BLaER1 (cell line): Measurements from ENCODE around the gene MMP21.

Experiments
- H3K27ac ChIP-seq: shearing (Covaris generic); formaldehyde crosslinking; 2 replicates; pipeline ENCODE4 v1.8.1; 2022
- H3K27me3 ChIP-seq: shearing (Covaris generic); formaldehyde crosslinking; 2 replicates; pipeline ENCODE4 v1.8.1; 2022
- H3K36me3 ChIP-seq: shearing (Covaris generic); formaldehyde crosslinking; 2 replicates; pipeline ENCODE4 v1.8.1; 2022
- H3K4me1 ChIP-seq: shearing (Covaris generic); formaldehyde crosslinking; 2 replicates; pipeline ENCODE4 v1.8.1; 2022
- H3K4me2 ChIP-seq: shearing (Covaris generic); formaldehyde crosslinking; 2 replicates; pipeline ENCODE4 v1.8.1; 2022
- H3K4me3 ChIP-seq: shearing (Covaris generic); formaldehyde crosslinking; 2 replicates; pipeline ENCODE4 v1.8.1; 2022
- H3K9ac ChIP-seq: shearing (Covaris generic); formaldehyde crosslinking; 2 replicates; pipeline ENCODE4 v1.8.1; 2022
- H3K9me3 ChIP-seq: shearing (Covaris generic); formaldehyde crosslinking; 2 replicates; pipeline ENCODE4 v1.8.1; 2022
- H4K20me1 ChIP-seq: shearing (Covaris generic); formaldehyde crosslinking; 2 replicates; pipeline ENCODE4 v1.8.1; 2022
- Cebpa-rat ChIP-seq: shearing (Covaris generic); IDR thresholded peaks from 2 replicates; pipeline ENCODE4 v1.8.1; 2022

MMP21 gene

DNA sequence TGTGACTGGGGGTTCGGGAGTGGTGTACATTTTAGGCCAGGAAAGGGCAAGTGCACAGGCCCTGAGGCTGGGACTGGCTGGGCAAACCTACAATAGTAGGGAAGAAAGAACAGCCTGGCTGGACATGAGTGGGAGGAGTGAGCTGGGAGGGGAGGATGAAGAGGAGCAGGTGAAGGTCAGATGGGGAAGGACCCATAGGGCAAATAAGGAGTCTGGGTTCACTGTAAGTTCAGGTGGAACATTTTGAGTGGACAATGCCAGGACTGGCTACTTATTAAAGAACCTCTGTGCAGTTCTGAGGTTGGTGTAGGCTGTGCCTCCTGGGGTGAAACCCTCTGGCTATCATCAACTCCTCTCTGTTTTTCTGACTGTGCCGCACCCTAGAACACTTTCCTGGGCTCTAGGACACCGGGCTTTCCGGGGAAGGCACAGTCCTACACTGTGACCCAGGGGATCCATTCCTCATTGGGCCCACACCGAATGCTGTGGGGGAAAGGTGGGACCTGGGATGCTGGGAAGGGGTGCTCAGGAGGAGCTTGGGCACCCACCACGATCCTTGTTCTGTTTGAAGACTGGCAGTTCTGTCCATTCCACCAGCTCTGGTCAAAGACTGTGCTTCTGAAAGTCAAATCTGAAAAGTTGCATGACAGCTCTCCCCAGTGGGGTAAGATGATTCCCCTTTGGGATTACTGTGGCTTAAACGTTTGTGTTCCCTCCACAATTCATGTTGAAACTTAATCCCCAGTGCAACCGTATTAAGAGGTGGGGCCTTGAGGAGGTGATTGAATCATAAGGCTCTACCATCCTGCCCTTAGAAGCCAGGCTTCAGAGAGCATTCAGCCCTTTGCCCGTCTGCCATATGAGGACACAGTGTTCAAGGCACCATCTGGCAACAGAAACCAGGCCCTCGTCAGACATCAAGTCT is 4.0 kb upstream of the MMP21 start:
- no peak for TF ChIP-seq Cebpa-rat
- H3K4me2 ChIP-seq = peak overlapping the region; percentile 24; the same call in 1 of the 2 replicates
- no peak overlapping the region for H3K9ac ChIP-seq
- H3K36me3 ChIP-seq = no peaks in the 10 kb centered on the region
- H3K4me3 ChIP-seq = no peak overlapping the region
- H3K9me3 ChIP-seq = peaks cover 7% of the 10 kb centered on the region; the same call in 1 of the 2 replicates
- H4K20me1 ChIP-seq = no peaks in the 10 kb centered on the region
- peaks cover 10% of the 10 kb centered on the region for H3K4me1 ChIP-seq
- no peaks in the 10 kb centered on the region for H3K27me3 ChIP-seq
- no peak overlapping the region for H3K27ac ChIP-seq

DNA sequence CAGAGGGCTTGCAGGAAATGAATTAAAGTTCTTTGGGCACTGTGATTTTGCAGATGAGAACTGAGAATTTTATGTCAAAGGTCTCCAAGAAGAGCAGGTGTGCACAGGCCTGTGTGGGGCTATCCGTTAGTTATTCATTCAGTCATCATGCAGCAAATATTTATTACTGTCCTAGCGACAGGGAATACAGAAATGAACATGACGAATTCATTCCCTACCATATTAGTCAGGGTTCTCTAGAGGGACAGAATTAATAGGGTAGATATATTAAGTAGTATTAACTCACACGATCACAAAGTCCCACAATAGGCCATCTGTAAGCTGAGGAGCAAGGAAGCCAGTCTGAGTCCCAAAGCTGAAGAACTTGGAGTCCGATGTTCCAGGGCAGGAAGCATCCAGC is 2.9 kb upstream of the MMP21 start:
- H3K9me3 ChIP-seq = peaks cover 7% of the 10 kb centered on the region; the same call in 1 of the 2 replicates
- no peak for TF ChIP-seq Cebpa-rat
- peaks cover 10% of the 10 kb centered on the region for H3K4me1 ChIP-seq

DNA sequence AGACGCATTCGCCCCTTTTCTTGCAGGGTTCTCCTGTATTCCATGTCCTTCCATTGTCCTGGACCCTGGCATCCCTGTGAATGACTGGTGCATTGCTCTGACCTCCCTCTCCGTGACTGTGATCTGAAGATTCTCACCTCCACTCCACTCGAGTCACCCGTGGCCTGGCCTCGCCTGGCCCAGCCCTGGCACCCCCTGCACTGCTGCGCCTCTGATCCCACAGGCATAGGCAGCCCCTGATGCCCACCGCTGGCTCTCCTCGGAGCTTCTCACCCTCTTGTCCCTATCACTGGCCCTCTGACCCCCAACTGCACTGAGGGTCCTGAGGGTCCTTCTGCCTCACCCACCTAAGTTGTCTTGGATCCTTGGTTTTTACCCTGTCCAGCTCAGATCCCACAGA is 2.2 kb upstream of the MMP21 start:
- Histone ChIP-seq H3K27me3 (no peaks in the 10 kb centered on the region), H4K20me1 (no peaks in the 10 kb centered on the region), H3K9me3 (peaks cover 7% of the 10 kb centered on the region; the same call in 1 of the 2 replicates), H3K27ac (no peak overlapping the region), H3K4me3 (no peak overlapping the region), H3K4me1 (peaks cover 10% of the 10 kb centered on the region), H3K9ac (no peak overlapping the region), H3K36me3 (no peaks in the 10 kb centered on the region), H3K4me2 (no peak overlapping the region)
- TF ChIP-seq Cebpa-rat = no peak

More for the DNA sequence above, 2.9 kb upstream of the MMP21 start:
- Histone ChIP-seq H4K20me1 (no peaks in the 10 kb centered on the region), H3K27ac (no peak overlapping the region), H3K36me3 (no peaks in the 10 kb centered on the region), H3K27me3 (no peaks in the 10 kb centered on the region), H3K4me3 (no peak overlapping the region), H3K4me2 (no peak overlapping the region), H3K9ac (no peak overlapping the region)

DNA sequence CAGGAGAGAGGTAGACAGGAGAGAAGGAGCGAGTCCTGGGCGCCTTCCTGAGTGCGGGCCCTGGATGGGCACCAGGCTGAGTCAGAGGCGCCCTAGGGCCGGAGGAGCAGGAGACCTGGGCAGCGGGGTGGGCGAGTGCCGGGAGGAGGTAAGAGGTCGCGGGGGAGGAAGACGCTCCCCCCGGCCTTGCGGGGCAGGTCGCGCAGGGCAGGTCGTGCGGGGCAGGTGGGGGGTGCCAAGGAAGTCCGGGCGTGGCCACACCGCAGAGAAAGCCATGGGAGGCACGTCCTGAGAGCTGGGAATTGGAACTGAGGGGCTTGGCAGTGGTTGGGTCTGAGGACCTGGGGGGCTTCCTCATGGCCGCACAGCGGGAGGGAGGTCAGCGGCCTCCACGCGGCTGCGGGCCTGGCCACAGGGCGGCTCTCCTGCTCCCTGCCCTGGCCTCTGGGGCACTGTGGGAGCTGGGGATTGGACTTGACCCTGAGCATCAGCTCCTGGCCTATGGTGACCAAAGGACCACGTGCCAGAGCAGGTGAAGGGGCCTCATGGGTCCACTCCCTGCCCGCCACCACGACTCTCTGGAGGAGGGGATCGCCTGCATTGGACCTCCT is 935 bp downstream of the MMP21 start:
- H3K4me3 ChIP-seq = no peak overlapping the region
- H3K4me2 ChIP-seq = no peak overlapping the region
- no peak for TF ChIP-seq Cebpa-rat
- H3K27ac ChIP-seq = no peak overlapping the region
- H3K9me3 ChIP-seq = peaks cover 7% of the 10 kb centered on the region; the same call in 1 of the 2 replicates
- H3K27me3 ChIP-seq = no peaks in the 10 kb centered on the region
- no peak overlapping the region for H3K9ac ChIP-seq
- H4K20me1 ChIP-seq = no peaks in the 10 kb centered on the region
- H3K36me3 ChIP-seq = no peaks in the 10 kb centered on the region
- H3K4me1 ChIP-seq = peaks cover 3% of the 10 kb centered on the region

DNA sequence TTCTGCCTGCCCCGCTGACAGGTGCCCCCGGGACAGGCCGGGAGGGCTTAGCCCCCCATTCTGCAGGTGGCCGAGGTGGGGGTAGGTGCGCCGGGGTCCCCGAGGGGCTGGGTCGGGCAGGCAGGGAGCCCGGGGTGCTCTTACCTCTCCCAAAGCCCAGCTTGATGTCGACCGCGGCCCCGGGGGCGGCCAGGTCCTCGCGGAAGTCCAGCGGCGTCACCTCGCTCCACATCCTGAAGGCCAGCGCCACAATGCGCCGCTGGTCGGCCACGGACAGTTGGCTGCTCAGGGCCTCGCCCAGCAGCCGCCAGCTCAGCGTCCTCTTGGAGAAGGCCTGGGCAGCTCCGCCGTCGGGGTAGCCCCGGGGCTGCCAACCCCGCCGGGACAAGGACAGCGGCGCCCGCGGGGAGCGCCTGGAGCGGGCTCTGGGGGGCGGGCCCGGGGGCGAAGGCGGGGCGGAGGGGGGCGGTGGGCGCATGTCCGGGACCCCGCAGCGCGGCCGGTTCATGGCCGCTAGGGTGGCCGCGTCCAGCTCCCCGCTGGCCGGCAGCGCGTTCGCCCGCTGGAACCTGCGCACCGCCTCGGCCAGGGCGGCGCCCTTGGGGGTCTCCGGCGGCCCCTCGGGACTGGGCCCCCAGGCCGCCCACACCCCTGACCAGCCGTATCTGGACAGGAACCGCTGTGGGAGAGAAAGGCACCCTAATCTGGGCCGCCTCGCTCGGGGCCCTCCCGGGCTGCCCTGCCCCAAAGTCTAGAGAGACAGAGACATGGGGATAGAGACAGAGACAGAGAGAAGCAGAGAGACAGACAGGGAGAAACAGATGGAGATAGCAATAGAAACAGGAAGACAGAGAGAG is 1.7 kb downstream of the MMP21 start:
- H3K4me2 ChIP-seq = no peak overlapping the region
- H3K4me1 ChIP-seq = no peaks in the 10 kb centered on the region
- H3K9ac ChIP-seq = no peak overlapping the region
- peaks cover 5% of the 10 kb centered on the region for H3K36me3 ChIP-seq
- no peaks in the 10 kb centered on the region for H3K27me3 ChIP-seq
- H4K20me1 ChIP-seq = no peaks in the 10 kb centered on the region
- no peak for TF ChIP-seq Cebpa-rat
- H3K4me3 ChIP-seq = no peak overlapping the region
- H3K9me3 ChIP-seq = peaks cover 3% of the 10 kb centered on the region; the same call in 1 of the 2 replicates
- H3K27ac ChIP-seq = no peak overlapping the region

DNA sequence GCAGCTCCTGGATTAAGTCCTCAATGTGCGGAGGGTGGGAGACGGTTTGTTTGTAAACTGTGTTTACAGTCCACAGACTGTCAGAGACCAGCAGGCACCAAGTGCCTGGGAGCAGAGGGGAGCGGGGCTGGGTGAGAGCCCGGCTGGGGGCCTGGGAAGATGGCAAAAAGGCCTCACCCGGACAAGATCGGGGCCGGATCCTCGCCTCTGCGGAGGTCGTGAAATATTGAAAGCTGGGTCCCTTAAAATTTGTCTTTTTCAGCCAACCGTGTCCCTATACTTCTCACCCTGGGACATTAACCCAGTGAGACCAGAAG is 2.8 kb downstream of the MMP21 start:
- Histone ChIP-seq H3K9me3 (no peaks in the 10 kb centered on the region), H3K4me3 (no peak overlapping the region), H3K36me3 (peaks cover 11% of the 10 kb centered on the region), H3K27ac (no peak overlapping the region), H3K9ac (no peak overlapping the region), H3K4me1 (no peaks in the 10 kb centered on the region), H3K27me3 (no peaks in the 10 kb centered on the region), H3K4me2 (no peak overlapping the region), H4K20me1 (no peaks in the 10 kb centered on the region)
- no peak for TF ChIP-seq Cebpa-rat

DNA sequence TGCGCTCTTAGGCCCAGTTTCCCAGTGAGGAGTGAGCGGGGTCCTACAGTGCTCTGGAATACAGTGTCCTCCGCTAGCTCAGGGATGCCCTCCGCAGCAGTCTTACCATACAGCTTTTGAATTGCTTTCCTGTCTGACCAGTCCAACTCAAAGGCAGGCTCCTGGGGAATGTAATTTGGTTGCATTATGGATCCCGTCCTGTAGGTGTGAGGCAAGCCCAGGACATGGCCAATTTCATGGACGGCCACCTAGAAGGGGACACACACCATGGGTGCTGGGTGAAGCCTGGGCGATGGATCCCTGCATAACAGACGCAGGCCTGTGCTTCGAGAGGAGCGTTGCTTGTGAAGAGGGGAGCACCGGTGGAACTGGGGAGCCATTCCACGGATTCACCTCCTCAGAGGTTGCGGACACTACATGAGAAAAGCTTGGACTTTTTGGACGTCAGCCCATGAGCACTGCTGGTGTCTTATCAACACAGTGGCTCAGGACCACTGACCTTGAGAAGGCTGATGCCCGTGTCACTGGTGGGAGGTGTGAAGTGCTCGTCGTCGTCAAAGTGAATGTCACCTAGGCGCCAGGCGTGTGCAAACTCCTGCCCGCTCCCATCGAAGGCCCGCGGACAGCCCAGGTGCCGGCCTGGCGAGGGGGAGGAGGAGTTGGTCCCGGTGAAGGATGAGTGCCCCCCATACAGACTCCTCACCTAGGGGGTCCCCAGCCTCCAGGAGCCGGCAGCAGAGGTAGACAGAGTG is 3.3 kb downstream of the MMP21 start:
- Histone ChIP-seq H3K9ac (no peak overlapping the region), H3K4me2 (no peak overlapping the region), H3K27me3 (no peaks in the 10 kb centered on the region), H3K4me3 (no peak overlapping the region), H3K27ac (no peak overlapping the region), H4K20me1 (no peaks in the 10 kb centered on the region), H3K9me3 (no peaks in the 10 kb centered on the region), H3K4me1 (no peaks in the 10 kb centered on the region), H3K36me3 (peaks cover 17% of the 10 kb centered on the region)
- TF ChIP-seq Cebpa-rat = no peak

DNA sequence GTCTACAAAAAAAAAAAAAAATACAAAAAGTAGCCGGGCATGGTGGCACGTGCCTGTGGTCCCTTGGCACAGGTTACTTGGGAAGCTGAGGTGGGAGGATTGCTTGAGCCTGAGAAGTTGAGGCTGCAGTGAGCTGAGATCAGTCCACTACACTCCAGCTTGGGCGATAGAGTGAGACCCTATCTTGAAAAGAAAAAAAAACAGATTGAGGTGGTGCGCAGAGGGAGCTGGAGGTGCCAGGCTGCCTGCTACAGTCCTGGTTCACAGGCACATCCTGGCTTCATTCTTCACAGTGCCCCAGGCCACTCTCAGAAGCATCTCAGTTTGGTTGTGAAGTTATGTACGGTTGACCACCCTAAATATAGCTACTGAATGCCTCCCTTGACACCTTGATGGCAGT is 4.8 kb downstream of the MMP21 start:
- H3K4me2 ChIP-seq = no peak overlapping the region
- H3K27me3 ChIP-seq = no peaks in the 10 kb centered on the region
- H3K9ac ChIP-seq = no peak overlapping the region
- no peak overlapping the region for H3K27ac ChIP-seq
- no peaks in the 10 kb centered on the region for H3K9me3 ChIP-seq
- no peaks in the 10 kb centered on the region for H4K20me1 ChIP-seq
- H3K36me3 ChIP-seq = peaks cover 30% of the 10 kb centered on the region
- H3K4me1 ChIP-seq = no peaks in the 10 kb centered on the region
- no peak for TF ChIP-seq Cebpa-rat
- H3K4me3 ChIP-seq = no peak overlapping the region

DNA sequence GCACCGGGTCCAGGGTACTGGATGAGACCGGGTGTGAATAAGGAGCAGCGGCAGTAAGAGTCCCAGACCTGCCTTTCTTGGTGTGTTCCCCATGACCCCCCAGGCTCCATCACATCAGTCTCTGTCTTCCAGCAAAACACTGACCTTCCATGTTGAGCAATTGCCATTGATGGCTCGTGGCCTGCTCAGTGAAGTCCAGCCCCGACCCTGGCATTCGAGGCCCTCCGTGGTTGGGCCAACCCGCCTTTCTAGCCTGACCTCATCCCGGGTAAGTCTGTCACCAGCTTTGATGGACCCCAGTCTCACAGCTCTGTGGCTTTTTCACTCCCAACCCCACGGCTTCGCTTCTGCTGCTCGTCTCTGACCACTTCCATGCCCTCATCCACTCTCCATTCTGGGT is 6.4 kb downstream of the MMP21 start:
- Histone ChIP-seq H3K4me3 (no peak overlapping the region), H3K4me2 (no peak overlapping the region), H3K27ac (no peak overlapping the region), H3K9me3 (no peaks in the 10 kb centered on the region), H4K20me1 (no peaks in the 10 kb centered on the region), H3K4me1 (no peaks in the 10 kb centered on the region), H3K27me3 (no peaks in the 10 kb centered on the region), H3K36me3 (peaks cover 47% of the 10 kb centered on the region), H3K9ac (no peak overlapping the region)
- TF ChIP-seq Cebpa-rat = no peak
